ENCODE data around the gene C5orf34. TPM values are rescaled to one million over a fixed set of nuclear protein-coding genes. Genes with fewer than 3 reads are reported as not detected.

The C5orf34 gene
- total RNA-seq, 1 donor from 2014 or later, result 1.4 TPM

Other genes with a start within 250 kb of the C5orf34 start
- 34.1 and 41.8 TPM in 2 replicates for gene HMGCS1, start 201.7 kb downstream of the C5orf34 start, total RNA-seq
- 0.53 and 0.87 TPM in 2 replicates for gene CCL28, start 102.8 kb downstream of the C5orf34 start, total RNA-seq
- 11.4 and 13.8 TPM in 2 replicates for gene TMEM267, start 31.3 kb downstream of the C5orf34 start, total RNA-seq
- gene PAIP1, start 41.9 kb upstream of the C5orf34 start, total RNA-seq, result 103 and 107 TPM in 2 replicates
- 44.9 and 54.2 TPM in 2 replicates for gene NNT, start 88.0 kb upstream of the C5orf34 start, total RNA-seq

Data from glomerular endothelial cell (primary cell).